ENCODE data around the gene PRTFDC1.
"Not testable (repeated sequence)": the region's sequence is repeated elsewhere in the genome, so short reads cannot be mapped to it uniquely, and the experiment has no call there.

PRTFDC1 gene

GRCh38 chr10:24924483-24924882 is 27.9 kb downstream of the PRTFDC1 start:
- H3K9me3 Mint-ChIP-seq: peaks cover 15 to 16% of the 10 kb centered on the region in 2 donors
- peaks cover 27% of the 10 kb centered on the region for H3K4me1 Mint-ChIP-seq
- DNase-seq, ATAC-seq, H3K27ac Mint-ChIP-seq, H3K4me3 Mint-ChIP-seq, H3K27me3 Mint-ChIP-seq: not testable (repeated sequence)

- not testable (repeated sequence) for H3K27me3 Mint-ChIP-seq, H3K4me3 Mint-ChIP-seq
- DNase-seq (peak in 1 of 2 donors; percentile 26), ATAC-seq (peak; percentile 61)
- H3K9me3 Mint-ChIP-seq: peaks cover 16 to 18% of the 10 kb centered on the region in 2 donors
- H3K27ac Mint-ChIP-seq: peak overlapping the region in 1 of 2 donors; percentile 85
- H3K4me1 Mint-ChIP-seq: peaks cover 19% of the 10 kb centered on the region
These were observed 30.1 kb downstream of the PRTFDC1 start for GRCh38 chr10:24922222-24922868.

GRCh38 chr10:24920907-24921881 is 31.2 kb downstream of the PRTFDC1 start:
- peak; percentile 96 for ATAC-seq

GRCh38 chr10:24920192-24920591 is 32.2 kb downstream of the PRTFDC1 start:
- DNase-seq, ATAC-seq, H3K27me3 Mint-ChIP-seq, H3K27ac Mint-ChIP-seq, H3K4me3 Mint-ChIP-seq: not testable (repeated sequence)
- peaks cover 19% of the 10 kb centered on the region for H3K4me1 Mint-ChIP-seq
- peaks cover 16 to 18% of the 10 kb centered on the region in 2 donors for H3K9me3 Mint-ChIP-seq

More at GRCh38 chr10:24920907-24921881, 31.2 kb downstream of the PRTFDC1 start:
- Mint-ChIP-seq H3K27ac (peak overlapping the region; percentile 53 to 88), H3K9me3 (peaks cover 16 to 18% of the 10 kb centered on the region in 2 donors), H3K27me3 (no peaks in the 10 kb centered on the region), H3K4me3 (peak overlapping the region; percentile 49 to 50), H3K4me1 (peaks cover 19% of the 10 kb centered on the region)
- DNase-seq: peak; percentile 9 to 69

- ATAC-seq, H3K4me3 Mint-ChIP-seq, H3K27me3 Mint-ChIP-seq, DNase-seq, H3K27ac Mint-ChIP-seq: not testable (repeated sequence)
- peaks cover 19% of the 10 kb centered on the region for H3K4me1 Mint-ChIP-seq
- peaks cover 16 to 18% of the 10 kb centered on the region in 2 donors for H3K9me3 Mint-ChIP-seq
These were observed 32.8 kb downstream of the PRTFDC1 start for GRCh38 chr10:24919629-24920028.

GRCh38 chr10:24917979-24918378 is 34.4 kb downstream of the PRTFDC1 start:
- ATAC-seq (no peak), DNase-seq (no peak)
- H3K27me3 Mint-ChIP-seq: no peaks in the 10 kb centered on the region
- H3K4me1 Mint-ChIP-seq: peaks cover 19% of the 10 kb centered on the region
- H3K9me3 Mint-ChIP-seq: peaks cover 0 to 7% of the 10 kb centered on the region in 2 donors
- no peak overlapping the region for H3K4me3 Mint-ChIP-seq
- no peak overlapping the region for H3K27ac Mint-ChIP-seq

GRCh38 chr10:24917493-24917892 is 34.9 kb downstream of the PRTFDC1 start:
- ATAC-seq (no peak), DNase-seq (no peak)
- Mint-ChIP-seq H3K4me1 (peaks cover 20% of the 10 kb centered on the region), H3K4me3 (no peak overlapping the region), H3K27me3 (no peaks in the 10 kb centered on the region), H3K27ac (no peak overlapping the region), H3K9me3 (peaks cover 0 to 7% of the 10 kb centered on the region in 2 donors)

- no peak overlapping the region for H3K27ac Mint-ChIP-seq
- no peak overlapping the region for H3K4me3 Mint-ChIP-seq
- ATAC-seq (no peak), DNase-seq (no peak)
- H3K4me1 Mint-ChIP-seq: peaks cover 23% of the 10 kb centered on the region
- no peaks in the 10 kb centered on the region for H3K27me3 Mint-ChIP-seq
- peaks cover 0 to 7% of the 10 kb centered on the region in 2 donors for H3K9me3 Mint-ChIP-seq
These were observed 36.0 kb downstream of the PRTFDC1 start for GRCh38 chr10:24916365-24916764.

- H3K4me3 Mint-ChIP-seq: no peak overlapping the region
- ATAC-seq: no peak
- no peaks in the 10 kb centered on the region for H3K27me3 Mint-ChIP-seq
- no peak for DNase-seq
- H3K4me1 Mint-ChIP-seq: peaks cover 22% of the 10 kb centered on the region
- no peak overlapping the region for H3K27ac Mint-ChIP-seq
- peaks cover 0 to 7% of the 10 kb centered on the region in 2 donors for H3K9me3 Mint-ChIP-seq
These were observed 37.1 kb downstream of the PRTFDC1 start for GRCh38 chr10:24915304-24915703.

GRCh38 chr10:24914148-24914547 is 38.3 kb downstream of the PRTFDC1 start:
- H3K4me3 Mint-ChIP-seq: no peak overlapping the region
- peaks cover 22% of the 10 kb centered on the region for H3K4me1 Mint-ChIP-seq
- no peak overlapping the region for H3K27ac Mint-ChIP-seq
- no peaks in the 10 kb centered on the region for H3K9me3 Mint-ChIP-seq
- no peaks in the 10 kb centered on the region for H3K27me3 Mint-ChIP-seq
- DNase-seq (no peak), ATAC-seq (no peak)

GRCh38 chr10:24912215-24912614 is 40.2 kb downstream of the PRTFDC1 start:
- no peaks in the 10 kb centered on the region for H3K27me3 Mint-ChIP-seq
- DNase-seq (no peak), ATAC-seq (no peak)
- no peaks in the 10 kb centered on the region for H3K9me3 Mint-ChIP-seq
- no peak overlapping the region for H3K4me3 Mint-ChIP-seq
- H3K27ac Mint-ChIP-seq: no peak overlapping the region
- H3K4me1 Mint-ChIP-seq: peaks cover 22% of the 10 kb centered on the region

GRCh38 chr10:24911029-24911428 is 41.4 kb downstream of the PRTFDC1 start:
- H3K4me3 Mint-ChIP-seq: no peak overlapping the region
- ATAC-seq (no peak), DNase-seq (no peak)
- H3K9me3 Mint-ChIP-seq: peaks cover 0 to 10% of the 10 kb centered on the region in 2 donors
- H3K4me1 Mint-ChIP-seq: peaks cover 22% of the 10 kb centered on the region
- H3K27ac Mint-ChIP-seq: no peak overlapping the region
- H3K27me3 Mint-ChIP-seq: no peaks in the 10 kb centered on the region

- Mint-ChIP-seq H3K9me3 (peaks cover 0 to 13% of the 10 kb centered on the region in 2 donors), H3K4me1 (peaks cover 22% of the 10 kb centered on the region), H3K27ac (no peak overlapping the region), H3K27me3 (no peaks in the 10 kb centered on the region), H3K4me3 (no peak overlapping the region)
- DNase-seq (no peak), ATAC-seq (no peak)
These were observed 41.8 kb downstream of the PRTFDC1 start for GRCh38 chr10:24910574-24910973.

- no peak overlapping the region for H3K27ac Mint-ChIP-seq
- DNase-seq (no peak), ATAC-seq (no peak)
- H3K4me3 Mint-ChIP-seq: no peak overlapping the region
- peaks cover 22% of the 10 kb centered on the region for H3K4me1 Mint-ChIP-seq
- peaks cover 0 to 13% of the 10 kb centered on the region in 2 donors for H3K9me3 Mint-ChIP-seq
- no peaks in the 10 kb centered on the region for H3K27me3 Mint-ChIP-seq
These were observed 43.5 kb downstream of the PRTFDC1 start for GRCh38 chr10:24908793-24909423.

GRCh38 chr10:24907956-24908355 is 44.5 kb downstream of the PRTFDC1 start:
- DNase-seq (no peak), ATAC-seq (no peak)
- Mint-ChIP-seq H3K9me3 (peaks cover 0 to 13% of the 10 kb centered on the region in 2 donors), H3K4me1 (peaks cover 22% of the 10 kb centered on the region), H3K27me3 (no peaks in the 10 kb centered on the region), H3K4me3 (no peak overlapping the region), H3K27ac (peak overlapping the region in 1 of 2 donors; percentile 19)

Measured in stimulated activated naive CD8-positive, alpha-beta T cell treated with anti-CD3 and anti-CD28 coated beads, Interleukin-15, amount 100 ng/mL, for 72 hours (primary cell).